ENCODE results near the gene SLC12A5.

DNA sequence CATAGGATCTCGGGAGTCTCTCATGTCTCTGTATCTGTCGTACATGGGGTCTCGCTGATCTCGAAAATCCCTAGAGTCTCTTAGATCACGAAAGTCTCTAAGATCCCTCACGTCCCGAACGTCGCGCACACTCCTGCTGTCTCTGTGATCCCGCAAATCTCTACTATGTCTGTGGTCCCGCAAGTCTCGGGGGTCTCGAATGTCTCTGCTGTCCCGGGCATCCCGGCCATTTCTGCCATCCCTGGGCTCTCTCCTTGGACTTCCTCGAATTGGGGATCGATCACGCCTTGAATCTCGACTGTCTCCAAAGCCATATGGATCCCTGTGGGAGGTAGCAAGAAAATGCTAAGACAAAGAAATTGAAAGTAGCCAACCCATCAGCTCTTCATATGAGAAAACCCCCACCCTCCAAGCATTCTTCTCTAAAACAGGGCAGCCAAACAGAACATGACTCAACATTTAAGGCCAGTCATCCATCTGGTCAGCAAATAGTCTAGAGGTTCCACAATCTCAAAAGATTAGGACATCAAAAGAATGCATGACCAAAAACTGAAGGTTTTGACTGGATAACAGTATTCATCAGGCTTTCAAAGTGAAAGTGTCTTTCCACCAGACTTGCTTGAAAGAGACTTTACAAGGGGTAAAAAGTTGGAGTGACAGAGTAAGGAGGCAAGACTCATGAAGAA is 41.3 kb downstream of the SLC12A5 start:
- TF ChIP-seq, protein P1, sequence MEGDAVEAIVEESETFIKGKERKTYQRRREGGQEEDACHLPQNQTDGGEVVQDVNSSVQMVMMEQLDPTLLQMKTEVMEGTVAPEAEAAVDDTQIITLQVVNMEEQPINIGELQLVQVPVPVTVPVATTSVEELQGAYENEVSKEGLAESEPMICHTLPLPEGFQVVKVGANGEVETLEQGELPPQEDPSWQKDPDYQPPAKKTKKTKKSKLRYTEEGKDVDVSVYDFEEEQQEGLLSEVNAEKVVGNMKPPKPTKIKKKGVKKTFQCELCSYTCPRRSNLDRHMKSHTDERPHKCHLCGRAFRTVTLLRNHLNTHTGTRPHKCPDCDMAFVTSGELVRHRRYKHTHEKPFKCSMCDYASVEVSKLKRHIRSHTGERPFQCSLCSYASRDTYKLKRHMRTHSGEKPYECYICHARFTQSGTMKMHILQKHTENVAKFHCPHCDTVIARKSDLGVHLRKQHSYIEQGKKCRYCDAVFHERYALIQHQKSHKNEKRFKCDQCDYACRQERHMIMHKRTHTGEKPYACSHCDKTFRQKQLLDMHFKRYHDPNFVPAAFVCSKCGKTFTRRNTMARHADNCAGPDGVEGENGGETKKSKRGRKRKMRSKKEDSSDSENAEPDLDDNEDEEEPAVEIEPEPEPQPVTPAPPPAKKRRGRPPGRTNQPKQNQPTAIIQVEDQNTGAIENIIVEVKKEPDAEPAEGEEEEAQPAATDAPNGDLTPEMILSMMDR (IDR thresholded peaks at IDR 0.05): no peak
- no peak for TF ChIP-seq EZH2 (IDR thresholded peaks at IDR 0.05; ENCODE audit: borderline replicate concordance, insufficient read depth, low read depth, low read length, poor library complexity, severe bottlenecking)
